Stimulated activated naive B cell treated with anti-CD40 and anti-IgM and Interleukin-4, amounts not matched to agents 10 μg/mL and 1 μg/mL and 100 μg/mL, for 72 hours (primary cell): Measurements from ENCODE around the gene FAM20B.
A peak's percentile ranks its signal among the peaks of the same experiment; 100 is the strongest.

Experiments
- ATAC-seq, 2 donors: fragments of 150-1000 bp; cut with Tn5 transposase; replicated peaks; 2 replicates each; pipeline ENCODE4 v1.10.0; 2021; ENCODE audit warnings: moderate library complexity in 1 of 2
- DNase-seq: peaks from one replicate; pipeline ENCODE4 v3.0.0; 2021
- H3K27ac Mint-ChIP-seq: one replicate; pipeline ENCODE4 v1.8.0; 2022; ENCODE audit warnings: mild to moderate bottlenecking, mixed read lengths
- H3K27me3 Mint-ChIP-seq, 2 donors: one replicate each; pipeline ENCODE4 v1.8.0; 2022; ENCODE audit warnings: mixed read lengths in 2 of 2
- H3K36me3 Mint-ChIP-seq, 2 donors: one replicate each; pipeline ENCODE4 v1.8.0; 2022; ENCODE audit warnings: mixed read lengths in 2 of 2, mild to moderate bottlenecking in 1 of 2
- H3K4me1 Mint-ChIP-seq, 2 donors: one replicate each; pipeline ENCODE4 v1.8.0; 2022; ENCODE audit warnings: mixed read lengths in 2 of 2, mild to moderate bottlenecking in 1 of 2
- H3K4me3 Mint-ChIP-seq, 2 donors: one replicate each; pipeline ENCODE4 v1.8.0; 2022; ENCODE audit warnings: mild to moderate bottlenecking in 2 of 2, mixed read lengths in 2 of 2, moderate library complexity in 1 of 2
- H3K9me3 Mint-ChIP-seq, 2 donors: one replicate each; pipeline ENCODE4 v1.8.0; 2022; ENCODE audit warnings: mixed read lengths in 2 of 2, mild to moderate bottlenecking in 1 of 2

The FAM20B gene

DNA sequence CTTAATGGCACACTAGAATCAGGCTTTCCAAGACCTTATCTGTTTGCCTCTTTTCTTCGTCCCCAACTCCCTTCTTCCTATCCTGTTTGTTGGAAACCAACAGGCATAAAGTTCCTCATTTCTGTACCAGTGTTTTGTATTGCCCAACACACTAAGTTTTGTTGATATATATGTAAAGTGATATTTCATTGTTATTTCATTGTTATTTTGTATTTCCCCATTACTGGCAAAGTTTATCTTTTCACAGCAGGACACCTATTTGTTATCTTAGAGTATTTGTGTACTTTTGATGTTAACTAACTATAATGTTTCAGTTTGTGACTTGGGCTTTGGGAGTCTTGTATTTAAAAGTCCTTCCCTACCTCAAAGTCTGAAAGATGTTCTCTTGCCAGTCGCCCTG lies 27.1 kb downstream of the FAM20B start:
- no peak overlapping the region for H3K27ac Mint-ChIP-seq

DNA sequence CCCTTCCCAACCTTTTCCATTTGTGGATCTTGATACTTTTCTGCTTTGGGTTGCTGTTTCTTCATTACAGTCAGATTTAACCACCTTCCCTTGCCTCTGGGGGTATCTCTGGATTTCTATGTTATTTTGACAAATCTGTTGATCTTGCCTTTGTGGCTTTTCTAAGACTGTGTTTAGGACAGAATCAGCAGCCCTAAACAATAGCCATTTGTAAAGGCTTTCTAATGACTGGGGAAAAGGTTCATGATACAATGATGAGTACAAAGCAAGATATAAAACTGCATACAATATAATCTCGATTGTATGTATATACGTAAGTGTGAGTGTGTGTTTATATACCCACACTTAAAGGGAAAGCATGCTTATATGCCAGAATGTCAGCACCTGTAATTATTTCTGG lies 27.8 kb downstream of the FAM20B start:
- Mint-ChIP-seq H3K4me3 (no peak overlapping the region), H3K27ac (no peak overlapping the region), H3K36me3 (peaks cover 24 to 39% of the 10 kb centered on the region in 2 donors), H3K4me1 (peaks cover 0 to under 1% of the 10 kb centered on the region in 2 donors), H3K27me3 (no peaks in the 10 kb centered on the region), H3K9me3 (peaks cover 0 to 2% of the 10 kb centered on the region in 2 donors)
- ATAC-seq, result no peak
- no peak for DNase-seq

More for the DNA sequence above, 27.1 kb downstream of the FAM20B start:
- Mint-ChIP-seq H3K9me3 (peaks cover 0 to 2% of the 10 kb centered on the region in 2 donors), H3K36me3 (peaks cover 25 to 39% of the 10 kb centered on the region in 2 donors), H3K4me1 (peaks cover 3 to 8% of the 10 kb centered on the region in 2 donors), H3K27me3 (no peaks in the 10 kb centered on the region), H3K4me3 (no peak overlapping the region)
- ATAC-seq (no peak), DNase-seq (no peak)

DNA sequence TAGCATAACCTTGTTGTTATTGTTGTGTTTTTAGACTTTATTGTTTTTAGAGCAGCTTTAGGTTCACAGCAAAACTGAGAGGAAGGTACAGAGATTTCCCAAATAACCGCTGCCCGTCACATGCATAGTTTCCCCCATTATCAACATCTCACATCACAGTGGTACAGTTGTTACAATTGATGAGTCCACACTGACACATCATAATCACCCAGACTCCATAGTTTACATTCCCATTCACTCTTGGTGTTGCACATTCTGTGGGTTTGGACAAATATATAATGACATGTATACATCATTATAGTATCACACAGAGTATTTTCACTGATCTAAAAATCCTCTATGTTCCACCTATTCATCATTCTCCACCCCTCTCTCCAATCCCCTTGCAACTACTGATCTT lies 30.2 kb downstream of the FAM20B start:
- Mint-ChIP-seq H3K27ac (no peak overlapping the region), H3K9me3 (peaks cover 0 to 2% of the 10 kb centered on the region in 2 donors), H3K36me3 (peaks cover 26 to 49% of the 10 kb centered on the region in 2 donors), H3K27me3 (no peaks in the 10 kb centered on the region), H3K4me1 (no peaks in the 10 kb centered on the region), H3K4me3 (no peak overlapping the region)
- DNase-seq (no peak), ATAC-seq (no peak)

DNA sequence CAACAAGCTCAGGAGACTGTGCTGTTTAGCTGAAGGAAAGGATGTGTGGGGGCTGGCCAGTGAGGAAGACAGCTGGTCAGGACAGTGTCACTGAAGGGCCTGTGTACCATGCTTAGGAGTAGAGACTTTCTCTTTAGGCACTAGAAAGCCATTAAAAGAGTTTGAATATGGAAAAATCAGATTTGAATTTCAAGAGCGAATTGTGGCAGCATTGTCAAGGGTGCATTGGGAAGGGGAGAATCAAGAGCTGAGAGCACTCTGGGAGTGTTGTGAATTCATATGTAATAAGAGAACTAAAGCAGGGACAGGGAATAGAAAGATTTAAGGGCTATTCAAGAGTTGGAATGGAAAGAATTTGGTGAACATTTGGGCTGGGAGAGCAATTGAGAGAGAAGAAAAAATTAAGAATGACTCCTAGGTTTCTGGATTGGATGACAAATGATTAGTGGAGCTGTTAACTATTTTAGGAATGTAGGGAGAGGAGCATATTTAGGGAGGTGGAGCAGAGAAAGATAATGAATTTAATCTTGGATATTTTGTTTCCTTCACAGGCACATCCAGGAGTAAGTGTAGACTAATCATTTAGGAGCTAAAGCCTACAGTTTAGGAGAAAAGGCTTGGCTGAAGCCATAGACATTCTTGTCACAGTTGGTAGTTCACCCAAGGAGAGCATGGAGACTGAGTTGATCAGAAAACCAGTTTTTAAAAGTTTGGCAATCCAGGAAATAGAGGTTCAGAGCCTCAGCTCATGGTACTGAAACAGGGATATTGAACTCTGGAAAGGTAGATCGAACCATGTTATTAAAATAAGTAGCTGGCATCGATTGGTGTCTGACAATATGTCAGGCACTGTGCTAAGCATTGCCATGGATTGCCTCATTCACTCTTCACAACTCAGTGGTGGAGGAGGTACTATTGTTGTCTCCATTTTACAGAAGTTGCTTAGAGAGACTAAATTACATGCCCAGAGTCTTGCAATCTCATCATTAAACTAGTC lies 33.1 kb downstream of the FAM20B start:
- Mint-ChIP-seq H3K9me3 (peaks cover 0 to 2% of the 10 kb centered on the region in 2 donors), H3K36me3 (peaks cover 37 to 56% of the 10 kb centered on the region in 2 donors), H3K4me1 (peaks cover 0 to 4% of the 10 kb centered on the region in 2 donors), H3K27ac (no peak overlapping the region), H3K27me3 (no peaks in the 10 kb centered on the region), H3K4me3 (no peak overlapping the region)
- no peak for ATAC-seq
- no peak for DNase-seq

DNA sequence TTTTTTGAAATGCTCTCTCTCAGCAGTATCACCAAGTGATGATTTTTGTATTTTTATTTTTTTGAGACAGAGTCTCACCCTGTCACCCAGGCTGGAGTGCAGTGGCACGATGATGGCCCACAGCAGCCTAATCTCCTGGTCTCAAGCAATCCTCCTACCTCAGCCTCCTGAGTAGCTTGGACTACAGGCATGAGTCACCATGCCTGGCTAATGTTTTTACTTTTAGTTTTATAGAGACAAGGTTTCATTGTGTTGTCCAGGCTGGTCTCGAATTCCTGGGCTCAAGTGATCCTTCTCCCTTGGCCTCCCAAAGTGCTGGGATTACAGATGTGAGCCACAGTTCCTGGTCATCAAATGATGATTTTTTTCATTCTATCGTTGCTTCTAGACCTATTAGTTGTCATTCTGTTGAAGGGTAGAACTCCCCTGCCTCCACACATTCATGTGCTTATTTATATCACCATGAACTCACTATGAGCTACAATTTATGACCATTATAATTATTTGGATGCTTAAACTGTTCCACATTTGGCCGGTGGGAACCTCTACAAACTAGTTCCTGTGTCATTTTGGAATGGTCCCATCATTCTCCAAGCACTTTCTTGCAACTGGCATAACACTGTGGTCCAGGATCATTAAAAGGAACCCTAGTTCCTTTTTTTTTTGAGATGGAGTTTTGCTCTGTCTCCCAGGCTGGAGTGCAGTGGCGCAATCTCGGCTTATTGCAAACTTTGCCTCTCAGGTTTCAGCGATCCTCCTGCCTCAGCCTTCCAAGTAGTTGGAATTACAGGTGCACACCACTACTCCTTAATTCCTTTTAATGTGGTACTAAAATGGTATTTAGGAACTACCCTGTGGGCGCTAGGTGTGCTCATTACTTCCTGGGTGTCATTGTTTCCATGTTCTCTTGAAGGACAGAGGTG lies 35.9 kb downstream of the FAM20B start:
- no peaks in the 10 kb centered on the region for H3K9me3 Mint-ChIP-seq
- ATAC-seq, result no peak
- no peaks in the 10 kb centered on the region for H3K27me3 Mint-ChIP-seq
- no peak overlapping the region for H3K27ac Mint-ChIP-seq
- DNase-seq, result no peak
- H3K36me3 Mint-ChIP-seq, result peaks cover 26 to 51% of the 10 kb centered on the region in 2 donors
- H3K4me1 Mint-ChIP-seq, result peaks cover 0 to 4% of the 10 kb centered on the region in 2 donors
- H3K4me3 Mint-ChIP-seq, result no peak overlapping the region

- no peaks in the 10 kb centered on the region for H3K27me3 Mint-ChIP-seq
- peaks cover 29 to 41% of the 10 kb centered on the region in 2 donors for H3K36me3 Mint-ChIP-seq
- H3K9me3 Mint-ChIP-seq, result no peaks in the 10 kb centered on the region
- no peak overlapping the region for H3K27ac Mint-ChIP-seq
- ATAC-seq (no peak), DNase-seq (no peak)
- peaks cover 0 to 4% of the 10 kb centered on the region in 2 donors for H3K4me1 Mint-ChIP-seq
- no peak overlapping the region for H3K4me3 Mint-ChIP-seq
These were observed 40.8 kb downstream of the FAM20B start for GRCh38 chr1:179066471-179066870.

DNA sequence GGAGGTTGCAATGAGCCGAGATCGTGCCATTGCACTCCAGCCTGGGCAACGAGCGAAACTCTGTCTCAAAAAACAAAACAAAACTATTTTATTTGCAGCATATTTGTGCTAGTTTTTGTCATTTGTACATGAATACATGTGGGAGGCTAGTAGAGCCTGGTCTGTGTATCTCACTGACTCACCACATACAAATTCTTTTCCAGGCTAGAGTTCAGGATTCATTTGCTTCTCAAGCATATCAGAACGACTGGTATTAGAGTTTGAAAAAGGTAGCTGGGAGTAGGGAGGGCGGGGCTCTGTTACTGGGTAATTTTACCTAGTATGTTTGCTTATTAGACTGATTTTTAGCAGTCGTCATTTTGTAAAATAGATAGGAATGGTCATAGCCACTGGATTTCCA lies 51.7 kb downstream of the FAM20B start:
- no peak overlapping the region for H3K4me3 Mint-ChIP-seq
- H3K36me3 Mint-ChIP-seq, result peaks cover 2 to 5% of the 10 kb centered on the region in 2 donors
- H3K27me3 Mint-ChIP-seq, result no peaks in the 10 kb centered on the region
- DNase-seq, result no peak
- no peaks in the 10 kb centered on the region for H3K9me3 Mint-ChIP-seq
- H3K27ac Mint-ChIP-seq, result no peak overlapping the region
- ATAC-seq, result no peak
- H3K4me1 Mint-ChIP-seq, result peaks cover 10 to 15% of the 10 kb centered on the region in 2 donors

- ATAC-seq (peak in 1 of 2 donors; percentile 15), DNase-seq (peak; percentile 46)
- Mint-ChIP-seq H3K9me3 (no peaks in the 10 kb centered on the region), H3K27ac (no peak overlapping the region), H3K36me3 (peaks cover 3 to 8% of the 10 kb centered on the region in 2 donors), H3K27me3 (no peaks in the 10 kb centered on the region), H3K4me3 (no peak overlapping the region), H3K4me1 (peaks cover 17 to 22% of the 10 kb centered on the region in 2 donors)
These were observed 53.5 kb downstream of the FAM20B start for GRCh38 chr1:179079113-179079761.

- H3K36me3 Mint-ChIP-seq, result peaks cover 9 to 16% of the 10 kb centered on the region in 2 donors
- H3K9me3 Mint-ChIP-seq, result no peaks in the 10 kb centered on the region
- DNase-seq (peak; percentile 47), ATAC-seq (peak; percentile 34 to 51)
- peak overlapping the region; percentile 99 for H3K27ac Mint-ChIP-seq
- H3K4me1 Mint-ChIP-seq, result peaks cover 20 to 28% of the 10 kb centered on the region in 2 donors
- no peaks in the 10 kb centered on the region for H3K27me3 Mint-ChIP-seq
- H3K4me3 Mint-ChIP-seq, result peak overlapping the region; percentile 98 to 99
These were observed 55.4 kb downstream of the FAM20B start for GRCh38 chr1:179080866-179081686.

GRCh38 chr1:179081687-179082332 lies 56.1 kb downstream of the FAM20B start, which contains the start of gene TOR3A:
Gene TOR3A (plus strand): TSS chr1:179082070. CDS start chr1:179082129, 59 bp downstream.
- Mint-ChIP-seq H3K4me3 (peak within 1 kb of the TSS; percentile 98 to 99), H3K9me3 (no peaks in the 10 kb centered on the region), H3K27me3 (no peaks in the 10 kb centered on the region), H3K4me1 (peaks cover 20 to 31% of the 10 kb centered on the region in 2 donors), H3K36me3 (peaks cover 12 to 20% of the 10 kb centered on the region in 2 donors), H3K27ac (peak within 1 kb of the TSS; percentile 99)
- DNase-seq, result peak; percentile 91
- peak; percentile 89 to 91 for ATAC-seq

DNA sequence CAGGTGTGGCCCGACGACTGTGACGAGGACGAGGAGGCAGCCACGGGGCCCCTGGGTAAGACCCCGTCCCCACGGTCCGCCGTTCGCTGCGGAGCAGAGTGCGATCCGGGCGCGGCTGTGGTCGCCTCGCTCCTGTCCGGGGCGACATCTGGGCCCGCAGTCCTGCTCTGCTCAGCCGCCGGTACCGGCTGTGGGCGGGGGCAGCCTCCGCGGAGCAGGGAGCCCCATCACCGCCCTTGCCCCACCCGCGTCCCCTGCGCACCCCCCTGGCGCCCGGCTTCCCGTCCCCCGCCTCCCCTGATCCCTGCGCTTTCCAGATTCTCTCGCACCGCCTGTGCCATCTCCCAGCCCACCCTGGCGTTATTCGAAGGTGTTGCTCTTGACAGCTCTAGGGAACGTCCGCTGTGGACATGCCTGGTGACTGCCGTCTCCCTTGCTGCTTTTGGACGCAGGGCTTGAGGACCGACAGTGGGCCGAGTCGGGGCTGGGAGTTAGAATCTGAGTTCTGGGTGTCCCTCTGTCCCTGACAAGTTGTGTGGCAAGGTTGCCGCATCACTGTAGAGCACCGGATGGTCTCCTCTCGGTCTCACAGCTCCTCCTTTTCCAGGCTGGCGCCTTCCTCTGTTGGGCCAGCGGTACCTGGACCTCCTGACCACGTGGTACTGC lies 56.8 kb downstream of the FAM20B start:
- no peaks in the 10 kb centered on the region for H3K9me3 Mint-ChIP-seq

DNA sequence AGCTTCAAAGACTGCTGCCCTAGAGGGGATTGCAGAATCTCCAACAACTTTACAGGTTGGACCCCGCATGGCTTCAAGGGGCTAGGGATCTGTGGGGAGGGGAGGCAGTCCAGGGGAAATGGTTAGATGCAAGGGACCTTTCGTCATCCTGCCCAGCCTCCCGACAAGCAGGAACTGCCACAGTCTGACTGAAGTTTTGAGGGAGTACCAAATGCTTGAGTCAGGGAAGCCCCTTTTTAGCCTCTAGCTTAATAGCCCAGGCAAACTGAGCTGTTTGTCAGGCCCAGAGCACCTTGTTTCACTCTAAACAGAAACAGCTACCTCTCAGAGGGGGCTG lies 57.3 kb downstream of the FAM20B start:
- ATAC-seq (peak in 1 of 2 donors; percentile 10), DNase-seq (no peak)
- H3K4me3 Mint-ChIP-seq, result peak overlapping the region; percentile 98 to 99
- peak overlapping the region; percentile 99 for H3K27ac Mint-ChIP-seq
- H3K36me3 Mint-ChIP-seq, result peaks cover 20 to 29% of the 10 kb centered on the region in 2 donors
- no peaks in the 10 kb centered on the region for H3K27me3 Mint-ChIP-seq
- no peaks in the 10 kb centered on the region for H3K9me3 Mint-ChIP-seq
- H3K4me1 Mint-ChIP-seq, result peaks cover 23 to 43% of the 10 kb centered on the region in 2 donors

More for the DNA sequence above, 56.8 kb downstream of the FAM20B start:
- peak; percentile 22 to 30 for ATAC-seq
- H3K36me3 Mint-ChIP-seq, result peaks cover 16 to 26% of the 10 kb centered on the region in 2 donors
- peaks cover 23 to 38% of the 10 kb centered on the region in 2 donors for H3K4me1 Mint-ChIP-seq
- DNase-seq, result no peak
- H3K27me3 Mint-ChIP-seq, result no peaks in the 10 kb centered on the region
- H3K4me3 Mint-ChIP-seq, result peak overlapping the region; percentile 98 to 99
- H3K27ac Mint-ChIP-seq, result peak overlapping the region; percentile 99
